ENCODE measurements around the gene PIAS2. TPM values are rescaled to one million over a fixed set of nuclear protein-coding genes. Genes with fewer than 3 reads are reported as not detected.

Gene PIAS2
- total RNA-seq, 4 donors from 2014 or later = 12.1 to 42.7 (median 16.9) TPM

DNA sequence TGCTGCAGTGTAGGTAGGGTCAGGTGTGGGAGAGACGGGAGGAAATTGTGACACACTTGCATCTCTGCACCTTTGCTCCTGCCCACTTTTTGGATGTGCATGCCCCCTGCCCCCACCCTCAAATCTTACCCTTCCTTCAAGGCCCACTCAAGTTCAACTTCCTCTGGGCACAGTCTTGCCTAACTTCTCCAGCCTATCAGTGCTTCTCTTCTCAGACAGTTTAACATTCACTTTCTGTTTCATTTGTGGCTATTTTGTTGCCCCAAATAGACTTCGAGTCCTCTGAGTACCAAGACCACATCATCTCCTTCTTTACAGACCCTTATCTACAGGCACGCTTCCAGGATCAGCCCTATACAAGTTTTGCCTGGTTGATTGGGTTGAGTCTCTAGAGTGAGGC is 163.1 kb downstream of the PIAS2 start:
- Histone ChIP-seq H3K4me1 (peaks cover 24% of the 10 kb centered on the region), H3K27me3 (peaks cover 65% of the 10 kb centered on the region), H3K4me3 (no peak overlapping the region), H3K36me3 (no peaks in the 10 kb centered on the region), H3K27ac (no peak overlapping the region), H3K9me3 (no peaks in the 10 kb centered on the region)
- WGBS = 80% methylated on average over 3 of the region's 3 CpGs
- peak in 1 of 2 donors; percentile 20 for DNase-seq (ENCODE audit: low spot score in 2 of 2)
- no peak for TF ChIP-seq POLR2AphosphoS5 (IDR thresholded peaks at IDR 0.05)
- TF ChIP-seq, protein P1, sequence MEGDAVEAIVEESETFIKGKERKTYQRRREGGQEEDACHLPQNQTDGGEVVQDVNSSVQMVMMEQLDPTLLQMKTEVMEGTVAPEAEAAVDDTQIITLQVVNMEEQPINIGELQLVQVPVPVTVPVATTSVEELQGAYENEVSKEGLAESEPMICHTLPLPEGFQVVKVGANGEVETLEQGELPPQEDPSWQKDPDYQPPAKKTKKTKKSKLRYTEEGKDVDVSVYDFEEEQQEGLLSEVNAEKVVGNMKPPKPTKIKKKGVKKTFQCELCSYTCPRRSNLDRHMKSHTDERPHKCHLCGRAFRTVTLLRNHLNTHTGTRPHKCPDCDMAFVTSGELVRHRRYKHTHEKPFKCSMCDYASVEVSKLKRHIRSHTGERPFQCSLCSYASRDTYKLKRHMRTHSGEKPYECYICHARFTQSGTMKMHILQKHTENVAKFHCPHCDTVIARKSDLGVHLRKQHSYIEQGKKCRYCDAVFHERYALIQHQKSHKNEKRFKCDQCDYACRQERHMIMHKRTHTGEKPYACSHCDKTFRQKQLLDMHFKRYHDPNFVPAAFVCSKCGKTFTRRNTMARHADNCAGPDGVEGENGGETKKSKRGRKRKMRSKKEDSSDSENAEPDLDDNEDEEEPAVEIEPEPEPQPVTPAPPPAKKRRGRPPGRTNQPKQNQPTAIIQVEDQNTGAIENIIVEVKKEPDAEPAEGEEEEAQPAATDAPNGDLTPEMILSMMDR (IDR thresholded peaks at IDR 0.05) = no peak
- TF ChIP-seq POLR2A (IDR thresholded peaks at IDR 0.05) = no peak
- TF ChIP-seq EP300 (IDR thresholded peaks at IDR 0.05) = no peak

Other genes starting within 250 kb of the PIAS2 start
- gene ST8SIA5, start 160.5 kb downstream of the PIAS2 start, total RNA-seq = not detected
- 10 to 100 TPM in 1 of 4 donors, 1 to 10 TPM in 3; 1.1 to 10.1 (median 1.9) TPM for gene KATNAL2, start 95 bp upstream of the PIAS2 start, total RNA-seq
- not detected for gene ELOA2, start 118.1 kb upstream of the PIAS2 start, total RNA-seq
- gene HDHD2, start 233.0 kb upstream of the PIAS2 start, total RNA-seq = 10 to 100 TPM; 14.2 to 34.3 (median 21.5) TPM

All from suprapubic skin (tissue), 4 donors.